Astrocyte (in vitro differentiated cells and primary cell): ENCODE data around the gene MACO1.
"Not testable (repeated sequence)": the region's sequence is repeated elsewhere in the genome, so short reads cannot be mapped to it uniquely, and the experiment has no call there.

ENCODE experiments used
- CTCF ChIP-seq: IDR thresholded peaks from 2 replicates; pipeline ENCODE4 v1.5.1; 2011; ENCODE audit warnings: low read depth, mild to moderate bottlenecking, inconsistent platforms, low read length, moderate library complexity; ENCODE audit not compliant: insufficient read depth
- EZH2 ChIP-seq: IDR thresholded peaks from 2 replicates; pipeline ENCODE4 v1.6.1; 2012; ENCODE audit warnings: mild to moderate bottlenecking, low read length, inconsistent platforms; ENCODE audit not compliant: insufficient read depth

- not testable (repeated sequence) for TF ChIP-seq CTCF, EZH2
Observed at GRCh38 chr1:25412872-25413623, 17.6 kb upstream of the MACO1 start.
